Muscle of back (tissue), 13 donors: ENCODE results near the gene CCDC39. TPM values are rescaled to one million over a fixed set of nuclear protein-coding genes. Genes with fewer than 3 reads are reported as not detected.

Experiments used
- DNase-seq, 3 donors: peaks; one replicate each; pipeline versions ENCODE4 v3.0.0 to v3.0.0-alpha.2; 2013
- long read RNA-seq, 9 donors: transcript quantifications; one replicate each; lab custom pipeline, GENCODE V29; 2026
- polyA plus RNA-seq, 10 donors: library from polyadenylated mRNA; unstranded; fragments of 120-200 nt; gene quantifications; one replicate each; pipeline ENCODE4 v1.2.1, GENCODE V29; 2013; ENCODE audit not compliant: insufficient read length in 10 of 10

Gene CCDC39
- 1 to 10 TPM; 1.2 to 4.2 (median 2.4) TPM for polyA plus RNA-seq
- long read RNA-seq, donor 1: 0 reads
- long read RNA-seq, donor 2: 0 reads
- long read RNA-seq, donor 3: 0 reads
- long read RNA-seq, donor 4: 0 reads
- long read RNA-seq, donor 5: 0 reads
- long read RNA-seq, donor 6: 0 reads
- long read RNA-seq, donor 7, partial matches to known transcripts: 5 of 5 reads
- long read RNA-seq, donor 7, other reads (novel, unspliced or antisense): 0 of 5 reads
- long read RNA-seq, donor 8: 0 reads
- long read RNA-seq, donor 9: 0 reads

GRCh38 chr3:180679178-180680096 lies at the start of gene CCDC39:
Gene CCDC39 (minus strand): TSS chr3:180679489. CDS start chr3:180679380, 109 bp downstream.
- peak; percentile 20 to 75 (median 62) for DNase-seq

GRCh38 chr3:180720012-180720411 lies 40.7 kb upstream of the CCDC39 start:
- no peak for DNase-seq

GRCh38 chr3:180707896-180708295 lies 28.6 kb upstream of the CCDC39 start:
- DNase-seq: no peak

- DNase-seq: peak in 1 of 3 donors; percentile 1
Measured at GRCh38 chr3:180705619-180706018, 26.3 kb upstream of the CCDC39 start.

- DNase-seq: no peak
Measured at GRCh38 chr3:180704532-180704931, 25.2 kb upstream of the CCDC39 start.

- no peak for DNase-seq
Measured at GRCh38 chr3:180700941-180701340, 21.7 kb upstream of the CCDC39 start.

GRCh38 chr3:180698760-180699270 lies 19.5 kb upstream of the CCDC39 start:
- DNase-seq: no peak

DNA sequence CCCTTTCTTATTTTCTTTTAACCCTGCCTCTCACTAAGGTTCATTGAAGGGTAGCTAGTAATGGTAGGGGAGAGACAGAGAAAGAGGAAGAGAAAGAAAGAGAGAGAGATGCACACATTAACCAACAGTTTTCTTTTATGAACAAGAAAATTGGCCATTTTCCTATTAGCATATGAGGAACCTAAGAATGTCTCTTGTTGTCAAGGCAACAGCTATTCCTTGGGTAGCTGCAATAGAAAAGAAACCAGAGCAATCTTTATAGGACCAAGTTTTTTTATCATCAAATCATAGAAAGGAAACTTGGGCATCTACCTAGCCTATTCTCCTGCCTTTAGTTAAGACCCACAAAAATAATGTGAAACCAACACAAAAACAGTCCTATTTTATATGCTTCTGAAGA lies 15.0 kb upstream of the CCDC39 start:
- DNase-seq: no peak

DNA sequence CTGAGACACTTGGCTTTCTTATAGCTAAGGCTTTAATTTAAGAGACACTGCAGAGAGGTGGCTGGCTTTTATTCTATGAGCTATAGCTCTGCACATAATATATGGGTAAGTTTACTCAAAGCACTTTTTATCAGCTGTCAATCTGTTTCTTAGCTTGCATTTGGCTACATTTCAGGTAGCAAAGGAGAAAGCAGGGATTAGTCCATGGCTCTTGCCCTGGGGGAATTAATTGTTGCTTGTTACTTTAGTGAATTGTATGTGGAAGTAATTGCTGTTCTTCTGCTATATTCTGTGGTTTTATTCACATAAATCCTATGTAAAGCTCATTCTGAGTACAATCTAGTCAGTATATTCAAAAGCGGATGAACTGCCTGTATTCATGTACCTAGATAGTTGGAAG lies 14.4 kb upstream of the CCDC39 start:
- DNase-seq: no peak

GRCh38 chr3:180690061-180690460 lies 10.8 kb upstream of the CCDC39 start:
- DNase-seq: no peak

GRCh38 chr3:180684807-180685206 lies 5.5 kb upstream of the CCDC39 start:
- no peak for DNase-seq

DNA sequence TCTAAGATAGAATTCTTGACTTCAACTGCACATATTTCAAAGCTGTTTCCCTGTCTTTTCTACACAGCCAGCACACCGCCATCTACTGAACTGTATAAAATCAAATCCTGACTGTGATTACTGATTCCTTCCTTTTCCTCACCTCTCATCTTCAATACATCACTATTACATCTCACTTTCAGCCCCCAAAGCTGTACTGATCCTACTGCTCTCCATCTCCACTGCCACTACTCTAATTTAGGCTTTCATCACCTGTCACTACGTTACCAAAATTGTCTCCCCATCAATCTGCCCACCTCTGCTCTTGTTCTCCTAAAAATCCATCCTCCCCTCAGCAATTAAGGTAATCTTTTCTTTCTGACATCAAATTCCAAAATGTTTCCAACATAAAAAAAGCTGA lies 4.5 kb upstream of the CCDC39 start:
- DNase-seq: no peak

- DNase-seq: peak in 1 of 3 donors; percentile 2
Measured at GRCh38 chr3:180680097-180680430, 775 bp upstream of the CCDC39 start.

DNA sequence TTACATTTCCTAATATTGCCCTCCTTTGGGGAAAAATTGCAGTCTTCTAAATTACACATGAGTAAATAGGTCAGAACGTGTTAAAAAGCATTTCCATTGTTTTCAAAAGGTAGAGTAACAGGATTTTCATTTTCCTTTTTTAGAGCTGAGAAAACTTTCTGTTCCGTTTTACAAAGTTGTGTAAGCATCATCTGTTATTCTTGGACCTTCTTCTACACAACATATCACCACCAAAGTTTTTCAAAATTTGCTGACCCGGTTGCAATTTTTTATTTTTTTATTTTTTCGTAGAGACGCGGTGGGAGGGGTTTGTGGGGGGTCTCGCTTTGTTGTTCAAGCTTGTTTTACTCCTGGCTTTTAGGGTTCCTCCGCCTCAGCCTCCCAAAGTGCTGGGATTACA lies 1.1 kb downstream of the CCDC39 start:
- DNase-seq: no peak

DNA sequence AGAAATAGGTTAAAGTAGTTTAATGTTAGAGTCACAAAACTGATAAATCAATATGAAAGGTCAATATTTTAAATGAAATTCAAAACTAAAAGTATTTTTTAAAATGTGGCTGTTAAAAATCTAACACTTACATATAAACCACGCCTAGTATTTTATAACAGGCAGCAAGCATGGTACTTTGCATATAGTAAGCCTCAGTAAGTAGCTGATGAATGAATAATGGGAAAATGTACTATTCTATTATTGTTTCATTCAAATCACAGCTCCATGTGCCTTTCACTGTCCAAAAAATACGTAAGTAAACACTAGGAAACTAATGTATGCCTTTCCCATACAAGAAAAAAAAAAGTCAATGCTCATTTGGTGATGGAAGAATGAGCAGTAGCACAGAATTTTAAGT lies 17.8 kb downstream of the CCDC39 start:
- DNase-seq: no peak

DNA sequence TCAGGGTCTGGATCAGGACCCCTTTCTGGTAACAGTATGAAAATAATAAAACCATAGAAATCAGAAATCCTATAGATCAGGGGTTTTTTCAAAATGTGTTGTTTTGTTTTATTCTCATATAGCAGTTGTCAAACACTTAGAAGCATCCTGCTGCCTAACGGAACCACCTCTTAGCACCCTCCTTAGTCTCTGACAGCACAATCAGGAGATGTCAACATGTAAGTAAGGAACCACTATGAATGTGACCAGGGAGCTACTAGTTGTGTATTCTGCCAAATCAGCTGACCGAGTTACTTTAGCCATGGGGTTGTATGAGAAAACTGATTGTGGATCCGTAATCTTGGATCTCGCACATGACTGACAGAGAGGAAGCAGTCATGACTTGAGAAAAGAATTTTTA lies 22.2 kb downstream of the CCDC39 start:
- no peak for DNase-seq

- no peak for DNase-seq
Measured at GRCh38 chr3:180656406-180656805, 22.9 kb downstream of the CCDC39 start.

GRCh38 chr3:180646187-180646790 lies 33.0 kb downstream of the CCDC39 start:
- DNase-seq: no peak

DNA sequence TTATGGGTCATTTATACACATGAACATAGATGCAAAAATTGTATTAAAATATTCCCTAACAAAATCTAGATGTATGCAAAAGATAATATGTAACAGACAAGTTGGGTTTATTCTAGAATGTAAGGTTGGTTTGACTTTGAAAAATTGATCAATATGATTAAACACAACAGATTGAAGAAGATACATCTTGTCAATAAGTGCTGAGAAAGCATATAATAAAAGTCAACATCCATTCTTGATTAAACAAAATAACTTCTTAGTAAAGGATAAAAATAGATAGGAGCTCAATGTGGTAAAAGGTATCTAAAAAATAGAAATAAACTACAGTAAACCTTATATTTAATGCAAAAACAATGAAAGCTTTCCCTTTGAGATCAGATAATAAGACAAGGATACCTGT lies 38.3 kb downstream of the CCDC39 start:
- DNase-seq: no peak

GRCh38 chr3:180633722-180634121 lies 45.6 kb downstream of the CCDC39 start:
- DNase-seq: no peak

- DNase-seq: no peak
Measured at GRCh38 chr3:180631317-180631716, 48.0 kb downstream of the CCDC39 start.

DNA sequence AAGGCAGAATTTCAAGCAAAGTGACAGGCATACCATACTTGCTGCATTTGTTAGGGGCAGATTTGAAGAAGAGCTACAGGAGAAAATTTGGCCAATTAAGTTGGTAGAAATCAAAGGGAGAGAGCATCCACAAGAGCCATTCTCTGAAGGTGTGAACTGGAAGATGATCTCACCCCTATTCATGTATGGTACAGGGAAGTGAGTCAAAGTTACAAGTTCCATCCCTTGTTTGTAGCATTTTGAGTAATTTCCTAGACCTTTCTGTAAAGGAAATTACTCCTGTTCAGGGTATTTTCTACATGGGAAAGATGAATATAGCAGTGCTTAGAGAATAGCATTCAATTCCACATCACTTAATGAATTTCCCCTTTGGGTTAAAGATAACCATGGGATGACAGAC lies 48.9 kb downstream of the CCDC39 start:
- DNase-seq: no peak

GRCh38 chr3:180626844-180627243 lies 52.4 kb downstream of the CCDC39 start:
- DNase-seq: no peak
